K562 (cell line): ENCODE results near the gene ARL3. TPM values are rescaled to one million over a fixed set of nuclear protein-coding genes. Genes with fewer than 3 reads are reported as not detected.
A peak's percentile ranks its signal among the peaks of the same experiment; 100 is the strongest.

Experiments used
- ARID3A ChIP-seq: IDR thresholded peaks from 2 replicates; pipeline ENCODE4 v1.6.1; 2012; ENCODE audit warnings: low read depth, low read length, improper control_type of control experiment, borderline replicate concordance
- ATF1 ChIP-seq, 2 experiments: fragments of 450-650 bp in 1 of 2; IDR thresholded peaks; 2 replicates each; pipeline ENCODE4 v1.6.1; 2016; ENCODE audit warnings: missing compliant biosample characterization in 1 of 2, missing genetic modification characterization in 1 of 2
- CEBPG ChIP-seq, 3 experiments: fragments of 200-800 bp in 1 of 3; sonication (Bioruptor generic) in 1 of 3; sonication (generic) in 1 of 3; formaldehyde crosslinking in 1 of 3; IDR thresholded peaks in 2 of 3; conservative IDR thresholded peaks in 1 of 3; 2 replicates each; pipeline versions ENCODE4 v1.6.1 to v1.8.0; 2016 to 2022; ENCODE audit warnings: missing compliant biosample characterization in 2 of 3, missing genetic modification characterization in 2 of 3, mild to moderate bottlenecking in 1 of 3, missing genetic modification reagents in 1 of 3
- CREB1 ChIP-seq, 2 experiments: sonication (generic) in 1 of 2; formaldehyde crosslinking in 1 of 2; IDR thresholded peaks; 2 replicates each; pipeline versions ENCODE4 v1.6.1 to v1.8.0; 2012 to 2022; ENCODE audit warnings: inconsistent platforms in 1 of 2, mild to moderate bottlenecking in 1 of 2, missing genetic modification reagents in 1 of 2, moderate library complexity in 1 of 2
- CXXC5 ChIP-seq: fragments of 250-450 bp; sonication (Bioruptor Pico); IDR thresholded peaks from 2 replicates; pipeline ENCODE4 v1.8.0; 2022; ENCODE audit warnings: inconsistent platforms, mild to moderate bottlenecking, moderate library complexity
- EGR1 ChIP-seq: fragments of 450-650 bp; conservative IDR thresholded peaks from 2 replicates; pipeline ENCODE4 v1.6.1; 2017; ENCODE audit warnings: mild to moderate bottlenecking
- ELF2 ChIP-seq: fragments of 250-450 bp; sonication (Bioruptor Pico); IDR thresholded peaks from 2 replicates; pipeline ENCODE4 v1.5.0; 2021; ENCODE audit warnings: mild to moderate bottlenecking
- FOXK2 ChIP-seq, 2 experiments: fragments of 450-650 bp; IDR thresholded peaks in 1 of 2; conservative IDR thresholded peaks in 1 of 2; 2 replicates each; pipeline ENCODE4 v1.6.1; 2016; ENCODE audit warnings: low read depth in 2 of 2, mild to moderate bottlenecking in 1 of 2
- GABPA ChIP-seq: fragments of 200-800 bp; sonication (Bioruptor generic); conservative IDR thresholded peaks from 2 replicates; pipeline ENCODE4 v1.6.1; 2016; ENCODE audit warnings: low read depth, missing genetic modification characterization, missing compliant biosample characterization
- GATA2 ChIP-seq: sonication (generic); formaldehyde crosslinking; IDR thresholded peaks from 2 replicates; pipeline ENCODE4 v1.4.0; 2020; ENCODE audit warnings: mild to moderate bottlenecking, missing genetic modification reagents
- GATAD2B ChIP-seq: fragments of 450-650 bp; IDR thresholded peaks from 2 replicates; pipeline ENCODE4 v1.6.1; 2017; ENCODE audit warnings: mild to moderate bottlenecking, borderline replicate concordance
- MNT ChIP-seq, 2 experiments: fragments of 450-650 bp; conservative IDR thresholded peaks; 2 replicates each; pipeline ENCODE4 v1.6.1; 2017; ENCODE audit warnings: mild to moderate bottlenecking in 2 of 2, moderate library complexity in 2 of 2
- MYC ChIP-seq, 2 experiments: fragments of 250-450 bp in 1 of 2; sonication (Bioruptor Pico) in 1 of 2; IDR thresholded peaks; 2 replicates each; pipeline versions ENCODE4 v1.5.1 to v1.6.1; 2012 to 2021; ENCODE audit warnings: low read depth in 2 of 2, borderline replicate concordance in 1 of 2, improper control_type of control experiment in 1 of 2, low read length in 1 of 2, mild to moderate bottlenecking in 1 of 2, moderate library complexity in 1 of 2
- NCOA4 ChIP-seq: fragments of 450-650 bp; IDR thresholded peaks from 2 replicates; pipeline ENCODE4 v1.6.1; 2018; ENCODE audit warnings: mild to moderate bottlenecking; ENCODE audit not compliant: partially characterized antibody
- POLR2AphosphoS5 ChIP-seq: IDR thresholded peaks from 2 replicates; pipeline ENCODE4 v1.6.1; 2011; ENCODE audit warnings: mild to moderate bottlenecking, low read depth, low read length, moderate library complexity; ENCODE audit not compliant: control insufficient read depth, insufficient read depth
- SIX5 ChIP-seq, 2 experiments: IDR thresholded peaks; 2 replicates each; pipeline ENCODE4 v1.6.1; 2011; ENCODE audit warnings: low read length in 2 of 2, borderline replicate concordance in 1 of 2, low read depth in 1 of 2, mild to moderate bottlenecking in 1 of 2, moderate library complexity in 1 of 2; ENCODE audit not compliant: insufficient read depth in 1 of 2
- SMARCA5 ChIP-seq: fragments of 450-650 bp; IDR thresholded peaks from 2 replicates; pipeline ENCODE4 v1.6.1; 2016
- TBP ChIP-seq: optimal IDR thresholded peaks from 2 replicates; pipeline ENCODE3; 2011; ENCODE audit warnings: low read depth, low read length, improper control_type of control experiment
- ZNF263 ChIP-seq: sonication (generic); formaldehyde crosslinking; IDR thresholded peaks from 2 replicates; pipeline ENCODE4 v1.8.0; 2022; ENCODE audit warnings: mild to moderate bottlenecking, missing genetic modification reagents, borderline replicate concordance
- ZNF282 ChIP-seq: sonication (generic); formaldehyde crosslinking; IDR thresholded peaks from 2 replicates; pipeline ENCODE4 v1.8.1; 2023; ENCODE audit warnings: missing genetic modification reagents
- ZNF347 ChIP-seq: fragments of 450-650 bp; formaldehyde crosslinking; IDR thresholded peaks from 2 replicates; pipeline ENCODE4 v1.4.0; 2020; ENCODE audit warnings: low read depth, mild to moderate bottlenecking, moderate library complexity
- ZNF75A ChIP-seq: fragments of 450-650 bp; formaldehyde crosslinking; IDR thresholded peaks from 2 replicates; pipeline ENCODE4 v1.4.0; 2020; ENCODE audit warnings: mild to moderate bottlenecking
- polyA plus RNA-seq, 8 experiments: library from polyadenylated mRNA; depleted of rRNA in 4 of 8; stranded (reverse) in 5 of 8; unstranded in 3 of 8; fragments of >200 nt; fragmentation: Nextera tagmentation in 2 of 8; fragmentation: Illumina TruSeq in 1 of 8; extraction: Ambion mirVana in 2 of 8; extraction: Trizol in 1 of 8; gene quantifications; 2 replicates each; pipeline versions ENCODE4 v1.2.1 to v1.2.3, GENCODE V29; 2011 to 2014; ENCODE audit warnings: inconsistent platforms in 1 of 8, missing spikeins in 1 of 8
- total RNA-seq, 7 experiments: library from RNA; depleted of rRNA in 6 of 7; stranded (reverse); fragments of >200 nt in 6 of 7; fragmentation: Illumina TruSeq in 2 of 7; extraction: Trizol in 2 of 7; gene quantifications; 2 replicates each; pipeline versions ENCODE4 v1.2.1 to v1.2.3, GENCODE V29; 2011 to 2021; ENCODE audit warnings: low replicate concordance in 1 of 7

Gene ARL3
- total and polyA plus RNA-seq, 9 of the 15 experiments (the other 6 are each of a cell fraction or from before 2014, with no cell fraction given): 2.9 to 8.9 (median 4.8) TPM

- TF ChIP-seq CXXC5: peak; percentile 75
- no peak for TF ChIP-seq GATA2 (CRISPR knock-in tag)
- TF ChIP-seq ARID3A: peak; percentile 63; the same call in 1 of the 2 replicates
- peak in 1 of 2 experiments; percentile 59; a peak in 1 of 4 replicates for TF ChIP-seq FOXK2 (conservative IDR thresholded peaks at IDR 0.05 in 1 of 2, IDR thresholded peaks at IDR 0.05 in 1 of 2; ENCODE audit: low read depth in 2 of 2)
- TF ChIP-seq MNT (conservative IDR thresholded peaks at IDR 0.05): peak; percentile 27 to 74; a peak in 3 of 4 replicates
- TF ChIP-seq ZNF282 (CRISPR knock-in tag): no peak
- TF ChIP-seq CEBPG (CRISPR knock-in tag; IDR thresholded peaks at IDR 0.05): no peak
- TF ChIP-seq CEBPG (tag; conservative IDR thresholded peaks at IDR 0.05 in 1 of 2, IDR thresholded peaks at IDR 0.05 in 1 of 2): no peak
- 0 out of 2 replicates have a peak, but pooled peaks have one; percentile 15 for TF ChIP-seq EGR1
- TF ChIP-seq ZNF347 (CRISPR knock-in tag): no peak
- TF ChIP-seq SIX5 (IDR thresholded peaks at IDR 0.05; ENCODE audit: borderline replicate concordance in 1 of 2, insufficient read depth in 1 of 2, low read depth in 1 of 2, low read length in 2 of 2): peak; percentile 42 to 43; a peak in 2 of 4 replicates
- peak; percentile 98 for TF ChIP-seq ELF2 (CRISPR knock-in tag)
- TF ChIP-seq POLR2AphosphoS5: 0 out of 2 replicates have a peak, but pooled peaks have one; percentile 25
- TF ChIP-seq GATAD2B: 0 out of 2 replicates have a peak, but pooled peaks have one; percentile 41
- TF ChIP-seq ZNF75A (CRISPR knock-in tag): no peak
- no peak; the same call in 1 of the 2 replicates for TF ChIP-seq CREB1 (IDR thresholded peaks at IDR 0.05)
- TF ChIP-seq CREB1 (CRISPR knock-in tag; IDR thresholded peaks at IDR 0.05): peak; percentile 74
- TF ChIP-seq NCOA4: no peak
- TF ChIP-seq ATF1 (CRISPR knock-in tag; IDR thresholded peaks at IDR 0.05): no peak
- TF ChIP-seq ATF1 (tag; IDR thresholded peaks at IDR 0.05): peak; percentile 86
- TF ChIP-seq SMARCA5: peak; percentile 46; the same call in 1 of the 2 replicates
- peak; percentile 23; the same call in 1 of the 2 replicates for TF ChIP-seq MYC (IDR thresholded peaks at IDR 0.05; ENCODE audit: low read depth, low read length)
- TF ChIP-seq MYC (CRISPR knock-in tag; IDR thresholded peaks at IDR 0.05; ENCODE audit: borderline replicate concordance, low read depth): no peak
- TF ChIP-seq GABPA (tag): peak; percentile 94
- TF ChIP-seq ZNF263 (CRISPR knock-in tag): peak; percentile 93
- peak; percentile 19 for TF ChIP-seq TBP
These were observed 29.6 kb upstream of the ARL3 start, which contains the start of gene WBP1L (continued) for GRCh38 chr10:102743588-102744373.
